GM18870 (cell line): Measurements from ENCODE around the gene GALP.
A peak's percentile ranks its signal among the peaks of the same experiment; 100 is the strongest.
"Not testable (repeated sequence)": the region's sequence is repeated elsewhere in the genome, so short reads cannot be mapped to it uniquely, and the experiment has no call there.

Experiments
- ATAC-seq: cut with Tn5 transposase; IDR thresholded peaks from one replicate; pipeline ENCODE4 v1.9.1; 2021; ENCODE audit warnings: moderate library complexity; ENCODE audit not compliant: unreplicated experiment

The GALP gene

DNA sequence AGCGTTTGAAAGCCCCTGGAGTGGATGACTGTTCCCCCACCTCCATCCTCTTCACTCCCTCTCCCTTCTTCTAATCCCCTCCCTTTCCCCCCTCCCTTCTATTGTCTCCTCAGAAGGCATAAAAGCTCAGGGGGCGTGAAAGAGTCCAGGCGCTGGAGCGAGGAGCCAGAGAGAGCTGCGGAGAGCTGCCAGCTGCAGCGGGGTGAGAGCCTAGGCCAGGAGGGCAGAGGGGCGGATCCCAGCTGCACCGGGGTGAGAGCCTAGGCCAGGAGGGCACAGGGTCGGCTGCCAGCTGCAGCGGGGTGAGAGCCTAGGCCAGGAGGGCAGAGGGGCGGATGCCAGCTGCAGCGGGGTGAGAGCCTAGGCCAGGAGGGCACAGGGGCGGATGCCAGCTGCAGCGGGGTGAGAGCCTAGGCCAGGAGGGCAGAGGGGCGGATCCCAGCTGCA is at the start of gene GALP:
Gene GALP (plus strand): TSS at position 148 of the 447 bp plus-strand sequence. CDS start 1,101 bp downstream, outside the sequence.
- not testable (repeated sequence) for ATAC-seq

DNA sequence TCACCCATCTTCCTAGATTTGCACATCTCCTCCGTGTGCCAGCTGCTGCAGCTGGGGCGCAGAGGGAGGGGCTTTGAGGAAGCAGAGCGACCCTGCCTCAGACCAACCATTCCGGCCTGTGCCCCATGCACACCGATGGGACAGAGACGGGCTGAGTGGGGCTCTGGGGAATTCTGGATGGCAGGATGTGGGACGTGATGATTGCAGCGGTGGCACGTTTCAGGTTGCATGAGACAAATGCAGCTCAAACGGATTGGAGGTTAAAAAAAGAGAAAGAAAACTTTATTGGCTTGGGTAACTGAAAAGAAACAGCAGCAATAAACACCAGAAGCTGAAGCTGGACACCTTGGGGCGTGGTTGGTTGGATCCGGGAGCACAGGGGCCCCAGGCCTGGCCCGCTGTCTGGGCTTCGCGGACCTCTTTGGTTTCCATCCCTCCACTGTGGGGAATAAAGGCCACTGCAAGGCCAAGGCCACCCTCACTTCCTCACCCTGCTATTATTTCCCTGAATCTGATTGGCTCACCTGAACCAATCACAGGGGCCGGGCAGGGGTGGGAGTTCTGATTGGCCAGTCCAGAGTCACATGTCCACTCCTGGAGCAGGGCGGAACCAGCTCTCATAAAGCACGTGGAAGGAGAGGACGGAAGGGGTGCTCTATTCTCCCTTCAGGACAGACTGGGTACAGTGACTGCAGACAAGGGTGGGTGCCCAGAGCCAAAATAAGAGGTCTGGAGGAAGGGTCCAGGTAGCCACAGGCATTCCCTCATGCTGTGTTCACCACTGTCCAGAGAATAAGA is 48.6 kb upstream of the GALP start:
- ATAC-seq: no peak

DNA sequence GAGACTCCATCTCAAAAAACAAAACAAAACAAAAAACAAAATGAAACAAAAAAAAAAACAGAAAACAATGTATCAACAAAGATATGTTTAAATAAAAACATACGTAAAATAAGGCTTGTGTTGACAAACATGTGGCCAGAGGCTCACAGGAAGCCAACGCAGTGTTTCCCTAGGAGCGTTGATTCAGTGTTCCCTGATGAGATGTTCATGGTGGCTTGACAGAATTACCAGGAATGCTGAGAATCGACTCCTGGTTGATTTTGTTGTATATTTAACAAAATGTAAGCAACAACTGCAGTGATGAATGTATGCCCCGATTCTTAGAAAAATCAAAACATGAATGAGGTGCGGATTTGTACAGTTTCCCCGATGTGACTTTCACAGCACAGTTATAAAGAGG is 45.8 kb upstream of the GALP start:
- ATAC-seq: no peak

DNA sequence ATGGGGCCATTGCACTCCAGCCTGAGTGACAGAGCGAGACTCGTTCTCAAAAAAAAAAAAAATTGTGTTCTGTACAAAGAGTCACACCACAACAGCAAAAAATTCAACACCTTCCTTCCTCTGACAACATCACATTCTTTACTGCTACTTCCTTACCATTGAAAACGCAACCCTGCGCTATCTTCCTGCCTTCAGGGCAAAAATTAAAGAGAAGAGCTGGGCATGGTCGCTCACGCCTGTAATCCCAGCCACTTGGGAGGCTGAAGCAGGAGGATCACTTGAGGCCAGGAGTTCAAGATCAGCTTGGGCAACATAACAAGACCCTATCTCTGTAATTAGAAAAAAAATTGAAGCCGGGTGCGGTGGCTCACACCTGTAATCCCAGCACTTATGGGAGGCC is 44.2 kb upstream of the GALP start:
- ATAC-seq: no peak

DNA sequence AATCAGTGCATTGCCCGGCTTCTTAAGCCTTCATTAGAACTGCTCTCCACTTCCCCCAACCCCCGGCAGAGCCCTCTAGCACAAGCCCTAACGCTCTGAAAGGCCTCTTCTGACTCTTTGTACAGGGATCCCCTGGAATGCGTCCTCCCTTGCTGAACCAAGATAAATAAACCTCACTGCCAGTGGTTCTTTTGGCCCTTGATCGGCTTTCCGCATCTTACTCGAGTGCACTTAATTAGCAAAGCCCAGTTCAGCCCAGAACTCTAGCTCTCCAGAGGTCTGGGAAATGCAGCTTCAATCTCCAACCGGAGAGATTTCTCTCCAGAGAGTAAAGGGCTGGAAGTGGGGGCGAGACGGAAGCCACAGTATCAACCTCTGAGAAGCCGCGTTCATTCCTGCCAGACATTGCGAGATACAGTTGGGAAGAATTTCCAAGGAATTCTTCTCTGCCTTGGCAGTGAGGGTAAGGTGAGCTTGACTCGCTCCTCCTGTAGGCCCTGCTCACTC is 43.4 kb upstream of the GALP start:
- no peak for ATAC-seq

DNA sequence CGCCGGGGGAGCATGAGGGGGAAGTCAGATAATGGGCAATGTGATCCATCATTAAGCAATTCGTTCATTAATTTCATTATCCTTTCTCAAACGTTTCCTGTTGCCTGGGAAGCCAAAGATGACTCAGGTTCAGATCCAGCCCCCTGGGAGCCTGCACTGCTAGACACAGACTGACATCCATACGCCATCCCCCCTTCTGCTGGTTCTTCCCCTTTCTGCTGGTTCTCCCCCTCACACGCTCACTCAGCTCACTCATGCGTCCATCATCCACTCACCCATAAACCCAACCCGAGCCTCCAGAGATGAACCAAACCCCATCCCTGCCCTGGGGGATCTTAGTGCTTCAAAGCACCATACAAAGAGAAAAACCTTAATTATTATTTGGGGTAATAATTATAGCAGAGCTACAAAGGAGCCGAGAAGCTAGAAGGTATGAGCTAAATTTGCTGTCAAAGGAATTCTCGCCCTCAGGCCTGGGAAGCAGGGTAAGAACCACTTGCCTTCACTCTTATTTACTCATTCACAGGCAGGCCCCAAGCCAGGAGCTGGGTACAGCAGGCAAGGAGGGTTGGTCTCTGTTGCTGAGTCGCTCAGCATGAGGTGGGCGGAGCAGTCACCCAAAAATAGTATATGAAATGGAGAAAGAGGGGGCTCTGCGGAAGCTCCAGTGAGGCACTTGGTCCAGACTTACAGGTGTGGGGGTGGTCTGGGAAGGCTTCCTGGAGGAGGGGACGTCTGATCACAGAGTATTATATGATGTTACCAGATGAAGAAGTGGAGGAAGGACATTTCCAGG is 41.8 kb upstream of the GALP start:
- ATAC-seq: no peak

DNA sequence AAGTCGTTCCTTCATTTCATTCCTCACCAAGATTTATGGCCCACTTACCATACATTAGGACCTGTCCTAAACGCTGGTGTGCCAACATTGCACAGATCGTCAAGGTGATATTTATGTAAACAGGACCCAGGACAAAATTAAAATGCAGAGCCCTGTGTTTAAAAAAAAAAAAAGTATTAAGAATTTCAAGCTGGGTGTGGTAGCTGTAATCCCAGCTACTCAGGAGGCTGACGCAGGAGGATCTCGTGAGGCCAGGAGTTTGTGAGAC is 41.2 kb upstream of the GALP start:
- ATAC-seq: no peak

DNA sequence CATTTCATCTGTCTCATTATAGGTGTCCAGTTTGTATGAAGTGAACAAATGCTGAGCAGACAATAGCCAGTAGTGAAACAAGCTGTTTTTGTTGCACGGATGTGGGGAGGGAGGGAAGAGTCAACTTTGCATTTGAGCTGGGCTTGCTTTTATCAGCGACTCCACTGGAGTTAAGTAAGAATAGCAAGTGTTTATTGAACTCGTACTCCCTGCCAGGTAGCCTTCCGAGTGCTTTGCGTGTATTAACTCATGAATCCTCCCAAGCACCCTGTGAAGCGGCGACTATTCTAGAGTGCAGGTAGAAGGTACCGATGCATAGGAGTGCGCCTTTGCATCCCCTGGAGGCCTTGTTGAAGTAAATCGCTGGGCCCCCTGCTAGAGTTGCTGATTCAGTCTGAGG is 39.4 kb upstream of the GALP start:
- ATAC-seq: no peak

DNA sequence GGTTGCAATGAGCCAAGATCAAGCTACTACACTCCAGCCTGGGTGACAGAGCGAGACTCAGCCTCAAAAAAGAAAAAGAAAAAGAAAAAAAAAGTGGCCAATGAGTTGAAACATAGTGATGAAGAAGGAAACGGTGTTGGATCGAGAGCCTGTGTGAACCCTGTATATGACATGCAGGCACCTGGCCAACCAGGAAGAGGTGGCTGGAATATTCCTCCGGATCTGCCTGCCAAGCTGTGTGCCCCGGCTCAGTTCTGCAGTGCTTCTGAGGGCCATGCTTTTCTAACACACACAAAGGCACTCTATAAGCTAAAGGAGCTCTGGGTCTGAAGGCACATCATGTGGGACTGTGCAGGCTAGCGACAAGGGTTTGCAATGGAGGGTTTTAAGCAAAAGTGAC is 38.4 kb upstream of the GALP start:
- ATAC-seq: no peak

DNA sequence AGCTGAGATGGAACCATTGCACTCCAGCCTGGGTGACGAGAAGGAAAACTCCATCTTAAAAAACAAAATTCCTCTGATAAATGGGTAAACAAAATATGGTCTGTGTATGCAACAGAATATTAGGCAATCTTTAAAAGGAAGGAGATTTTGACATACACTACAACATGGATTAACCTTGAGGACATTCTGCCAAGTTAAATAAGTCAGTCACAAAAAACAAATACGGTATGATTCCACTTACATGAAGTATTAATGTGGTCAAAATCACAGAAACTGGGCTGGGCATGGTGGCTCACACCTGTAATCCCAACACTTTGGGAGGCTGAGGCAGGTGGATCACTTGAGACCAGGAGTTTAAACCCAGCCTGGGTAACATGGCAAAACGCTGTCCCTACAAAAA is 37.7 kb upstream of the GALP start:
- no peak for ATAC-seq

DNA sequence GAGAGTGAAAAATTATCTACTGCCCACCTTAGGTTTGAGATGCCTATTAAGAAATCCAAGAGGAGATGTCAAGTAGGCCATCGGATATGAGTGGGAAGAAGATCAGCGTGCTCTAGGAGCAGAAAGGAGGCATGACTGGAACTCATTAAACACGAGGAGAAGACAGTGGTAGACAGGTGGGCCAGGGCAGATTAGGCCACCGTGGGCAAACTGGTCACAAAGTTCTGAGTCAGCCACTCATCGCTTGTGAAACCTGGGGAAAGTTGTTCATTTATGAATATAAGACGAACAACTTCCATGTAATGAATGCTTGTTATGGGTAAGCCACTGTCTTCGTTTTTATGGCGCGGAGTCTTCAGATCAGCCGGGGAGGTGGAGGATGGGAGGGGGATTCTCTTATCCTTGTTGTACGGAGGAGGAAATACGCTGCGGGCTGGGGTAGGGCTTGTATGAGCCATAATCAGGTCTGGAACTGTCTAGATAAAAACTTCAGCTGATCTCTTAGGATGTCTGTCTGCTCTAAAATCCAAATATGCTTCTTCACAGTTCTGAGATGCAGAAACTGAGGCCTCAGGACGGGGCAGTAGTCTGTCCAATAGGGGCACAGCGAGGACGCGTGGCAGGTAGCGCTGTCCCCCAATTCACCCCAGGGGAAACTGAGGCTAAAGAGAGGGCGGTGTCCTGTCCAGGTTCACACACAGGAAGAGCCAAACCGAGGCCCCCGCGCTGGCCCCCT is 35.8 kb upstream of the GALP start:
- no peak for ATAC-seq

DNA sequence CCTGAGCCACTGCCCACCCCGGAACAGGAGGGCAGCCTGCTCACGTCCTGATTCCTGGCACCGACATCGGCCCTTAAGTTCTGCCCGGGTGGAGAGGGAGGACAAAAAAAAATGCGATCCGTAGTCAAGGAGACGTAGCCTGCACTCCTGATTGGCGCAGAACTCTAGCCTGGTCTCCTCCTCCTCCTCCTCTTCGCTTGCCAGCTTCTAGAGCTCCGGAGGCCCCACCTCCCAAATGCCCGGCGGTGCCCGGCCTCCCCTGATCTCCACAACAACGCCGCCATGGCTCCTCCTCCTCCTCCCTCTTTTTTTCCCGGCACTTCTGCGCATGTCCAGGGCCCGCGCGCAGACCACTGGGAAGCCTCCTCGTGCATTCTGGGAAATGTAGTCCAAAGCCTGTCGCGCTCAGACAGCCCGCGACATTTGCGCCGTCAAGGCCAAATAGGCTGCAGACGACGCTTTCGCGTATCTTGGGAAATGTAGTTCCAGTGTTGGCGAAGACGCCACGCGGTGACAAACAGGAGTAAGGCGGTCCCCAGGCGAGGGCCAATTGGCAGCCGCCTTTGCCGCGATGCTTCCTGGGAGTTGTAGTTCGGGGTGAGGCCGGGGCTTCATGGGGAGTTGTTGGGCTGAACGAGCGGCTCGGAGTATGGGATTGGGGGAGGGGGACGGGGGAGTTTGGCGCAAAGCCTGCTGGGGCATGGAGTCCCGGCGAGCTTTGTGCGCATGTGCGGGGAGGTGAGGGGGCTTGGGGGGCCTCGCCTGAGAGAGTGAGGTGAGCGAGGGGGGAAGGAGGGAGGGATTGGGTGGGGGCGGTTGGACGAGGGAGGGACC is 35.0 kb upstream of the GALP start, which contains the start of gene ZNF444:
Gene ZNF444 (plus strand): TSS at position 705 of the 834 bp plus-strand sequence. CDS start 5,625 bp downstream, outside the sequence.
- peak; percentile 83 for ATAC-seq

DNA sequence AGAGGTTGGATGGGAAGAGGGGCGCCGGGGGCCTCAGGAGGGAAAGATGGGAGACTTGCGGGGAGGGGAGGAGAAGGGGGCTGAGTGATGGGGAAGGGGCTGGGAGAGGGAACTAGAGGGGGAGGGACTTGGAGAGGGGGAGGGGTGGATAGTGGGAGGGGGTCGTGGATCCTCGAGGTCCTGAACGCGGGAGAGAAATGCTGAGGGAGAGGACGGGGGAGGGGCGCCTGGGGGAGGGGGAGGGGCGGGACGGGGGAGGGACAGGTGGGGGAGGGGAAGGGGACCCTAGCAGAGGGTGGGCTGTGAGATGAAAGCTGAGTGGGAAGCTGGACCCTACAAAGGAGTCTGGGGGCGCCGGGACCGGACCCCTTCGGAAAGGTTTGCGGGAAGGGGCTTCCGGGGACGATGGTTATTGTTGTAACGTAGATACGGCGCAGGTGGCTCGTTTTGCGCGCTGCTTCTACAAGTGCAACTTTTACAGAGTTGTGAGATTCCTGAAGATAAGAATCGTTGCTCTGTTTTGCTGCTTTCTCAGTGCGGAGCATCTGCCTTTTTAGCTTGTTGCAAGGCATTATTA is 34.3 kb upstream of the GALP start:
- ATAC-seq: no peak

DNA sequence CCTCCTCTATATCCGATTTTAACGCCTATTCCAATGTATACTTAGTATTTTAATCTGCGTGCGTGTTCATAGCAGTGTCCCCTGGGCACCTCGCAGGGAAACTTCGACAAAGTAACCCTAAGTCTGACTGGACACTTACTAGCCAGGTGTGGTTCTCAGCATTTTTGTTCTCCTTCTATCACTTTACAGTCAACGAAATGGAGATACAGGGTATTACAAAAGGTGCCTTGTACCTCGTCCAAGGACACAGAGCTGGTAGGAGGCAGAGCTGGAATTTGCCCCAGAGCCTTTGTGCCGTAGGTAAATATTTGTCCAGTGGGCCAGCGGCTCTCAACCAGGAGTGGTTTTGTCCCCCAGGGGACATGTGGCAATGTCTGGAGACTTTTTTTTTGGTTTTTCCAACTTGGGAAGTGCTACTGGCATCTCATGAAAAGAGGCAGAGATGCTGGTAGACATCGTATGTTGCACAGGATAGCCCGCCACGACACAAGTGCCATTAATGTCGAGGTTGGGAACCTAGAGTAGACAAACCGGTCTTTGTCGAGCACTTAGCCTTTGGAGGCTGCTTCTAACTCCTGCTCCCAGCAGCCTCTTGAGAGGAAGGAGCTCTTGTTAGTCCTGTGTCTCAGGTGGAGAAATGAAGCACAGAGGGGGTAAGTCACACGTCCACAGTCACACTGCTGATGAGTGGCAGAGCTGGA is 33.6 kb upstream of the GALP start:
- no peak for ATAC-seq

DNA sequence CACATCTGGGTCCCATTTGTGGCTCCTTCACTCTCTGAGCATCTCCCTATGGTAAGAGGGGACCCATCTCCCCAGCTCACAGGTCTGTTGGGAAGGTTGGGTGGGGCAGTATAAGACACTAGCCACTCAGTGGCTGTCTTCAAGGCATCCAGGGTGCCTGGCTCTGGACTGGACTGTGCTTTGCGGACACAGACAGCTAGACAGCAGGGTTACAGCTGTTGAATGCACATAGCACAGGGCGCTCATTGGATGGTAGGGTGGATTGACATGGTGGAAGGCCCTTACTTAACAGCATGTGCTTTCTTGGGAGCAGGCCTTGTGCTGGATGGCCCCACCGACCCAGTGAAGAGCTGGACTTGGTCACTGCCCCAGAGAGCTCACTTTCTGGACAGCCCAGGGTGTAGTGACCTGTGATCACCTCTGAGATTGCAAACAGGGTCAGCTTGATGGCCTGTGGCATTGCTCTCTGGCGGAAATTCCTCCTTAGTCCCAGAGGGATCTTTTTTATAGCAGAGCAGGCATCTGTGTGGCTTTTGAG is 32.8 kb upstream of the GALP start:
- ATAC-seq: no peak

DNA sequence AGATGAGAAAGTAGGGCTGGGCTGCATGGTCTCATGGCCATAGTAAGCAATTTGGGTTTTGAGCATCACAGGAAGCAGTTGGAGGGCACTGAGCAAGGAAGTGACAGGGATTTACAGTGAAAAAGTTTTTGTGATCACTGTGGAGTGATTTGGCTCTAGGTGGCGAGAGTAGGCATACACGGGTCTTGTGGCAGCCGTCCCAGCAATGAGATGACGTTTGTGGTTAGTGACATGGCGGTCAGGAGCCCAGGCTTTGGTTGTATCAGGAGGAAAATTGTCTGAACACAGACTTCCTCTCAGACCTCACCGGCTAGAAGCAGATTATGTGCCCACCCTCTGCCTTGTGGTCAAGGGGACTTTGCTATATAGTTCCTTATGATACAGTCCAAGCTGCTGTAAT is 31.4 kb upstream of the GALP start:
- ATAC-seq: no peak

DNA sequence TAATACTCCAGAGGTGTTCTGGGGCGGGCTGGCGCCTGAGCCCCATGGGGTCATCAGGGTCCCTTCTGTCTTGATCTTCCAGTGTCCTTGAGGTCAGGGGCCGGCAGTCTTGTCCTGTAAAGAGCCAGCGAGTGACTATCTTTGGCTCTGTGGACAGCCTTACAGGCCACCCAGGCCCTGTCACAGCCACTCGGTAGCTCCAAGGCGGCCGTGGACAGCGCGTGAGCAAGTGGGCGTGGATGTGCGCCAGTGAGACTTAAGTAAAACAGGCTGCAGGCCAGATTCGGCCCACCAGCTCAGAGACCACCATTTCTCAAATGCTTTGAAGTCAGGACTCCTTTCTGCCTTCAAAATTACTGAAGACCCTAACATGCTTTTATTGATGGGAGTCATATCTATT is 31.0 kb upstream of the GALP start:
- no peak for ATAC-seq

DNA sequence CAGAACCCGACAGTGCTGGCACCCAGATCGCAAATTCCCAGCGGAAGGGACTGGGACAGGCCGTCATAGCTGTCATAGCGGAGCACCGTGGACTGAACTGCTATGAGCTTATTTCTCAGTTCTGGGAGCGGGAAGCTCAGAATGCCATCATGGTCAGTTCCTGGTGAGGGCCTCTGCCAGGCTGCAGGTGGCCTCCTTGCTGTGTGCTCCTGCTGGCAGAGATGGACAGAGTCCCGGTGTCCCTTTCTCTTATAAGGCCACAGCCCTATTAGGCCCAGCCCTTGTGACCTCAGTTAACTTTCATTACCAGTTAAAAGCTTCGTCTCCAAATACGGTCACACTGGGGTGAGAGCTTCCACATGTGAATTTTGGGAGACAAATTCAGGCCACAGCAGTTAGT is 30.1 kb upstream of the GALP start:
- no peak for ATAC-seq

DNA sequence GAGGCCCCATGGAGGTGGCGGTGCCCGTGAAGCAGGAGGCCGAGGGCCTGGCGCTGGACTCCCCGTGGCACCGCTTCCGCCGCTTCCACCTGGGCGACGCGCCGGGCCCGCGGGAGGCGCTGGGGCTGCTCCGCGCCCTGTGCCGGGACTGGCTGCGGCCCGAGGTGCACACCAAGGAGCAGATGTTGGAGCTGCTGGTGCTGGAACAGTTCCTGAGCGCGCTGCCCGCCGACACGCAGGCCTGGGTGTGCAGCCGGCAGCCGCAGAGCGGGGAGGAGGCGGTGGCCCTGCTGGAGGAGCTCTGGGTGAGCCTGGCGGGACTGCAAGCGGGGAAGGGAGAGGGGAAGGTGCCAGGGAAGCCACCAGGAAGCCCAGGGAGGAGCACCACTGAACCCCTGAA is 28.9 kb upstream of the GALP start:
- ATAC-seq: no peak
